ENCODE results near the gene UTS2R. TPM values are rescaled to one million over a fixed set of nuclear protein-coding genes. Genes with fewer than 3 reads are reported as not detected.
A peak's percentile ranks its signal among the peaks of the same experiment; 100 is the strongest.
"Not testable (repeated sequence)": the region's sequence is repeated elsewhere in the genome, so short reads cannot be mapped to it uniquely, and the experiment has no call there.

UTS2R gene
- total RNA-seq, 1 donor from 2014 or later, result not detected

DNA sequence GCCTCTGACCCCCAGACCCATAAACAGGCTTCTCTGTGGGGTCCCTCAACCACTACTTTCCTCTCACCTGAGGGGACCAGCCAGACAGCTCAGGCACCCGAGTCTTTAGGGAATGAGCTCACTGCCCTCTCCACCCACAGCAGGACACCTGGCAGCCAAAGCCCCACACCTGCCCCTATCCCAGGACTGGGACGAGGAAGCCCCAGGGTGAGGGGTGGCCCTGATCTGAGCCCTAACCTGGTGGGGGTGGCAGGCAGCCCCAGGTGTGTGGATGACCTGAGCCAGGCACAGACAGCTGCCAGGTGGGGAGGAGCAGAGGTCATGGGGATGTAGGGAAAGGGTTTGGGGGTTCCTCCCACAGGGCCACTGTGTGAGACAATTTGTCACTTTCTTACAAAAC is 14.2 kb upstream of the UTS2R start:
- peaks cover 4% of the 10 kb centered on the region for H3K4me1 Mint-ChIP-seq (ENCODE audit: unreplicated experiment)
- no peak overlapping the region for H3K27ac Mint-ChIP-seq (ENCODE audit: unreplicated experiment)
- no peaks in the 10 kb centered on the region for H3K9me3 Mint-ChIP-seq (ENCODE audit: unreplicated experiment)
- DNase-seq (ENCODE audit: extremely low spot score, unreplicated experiment), result no peak
- H3K36me3 Mint-ChIP-seq (ENCODE audit: unreplicated experiment), result no peaks in the 10 kb centered on the region
- TF ChIP-seq, protein P1, sequence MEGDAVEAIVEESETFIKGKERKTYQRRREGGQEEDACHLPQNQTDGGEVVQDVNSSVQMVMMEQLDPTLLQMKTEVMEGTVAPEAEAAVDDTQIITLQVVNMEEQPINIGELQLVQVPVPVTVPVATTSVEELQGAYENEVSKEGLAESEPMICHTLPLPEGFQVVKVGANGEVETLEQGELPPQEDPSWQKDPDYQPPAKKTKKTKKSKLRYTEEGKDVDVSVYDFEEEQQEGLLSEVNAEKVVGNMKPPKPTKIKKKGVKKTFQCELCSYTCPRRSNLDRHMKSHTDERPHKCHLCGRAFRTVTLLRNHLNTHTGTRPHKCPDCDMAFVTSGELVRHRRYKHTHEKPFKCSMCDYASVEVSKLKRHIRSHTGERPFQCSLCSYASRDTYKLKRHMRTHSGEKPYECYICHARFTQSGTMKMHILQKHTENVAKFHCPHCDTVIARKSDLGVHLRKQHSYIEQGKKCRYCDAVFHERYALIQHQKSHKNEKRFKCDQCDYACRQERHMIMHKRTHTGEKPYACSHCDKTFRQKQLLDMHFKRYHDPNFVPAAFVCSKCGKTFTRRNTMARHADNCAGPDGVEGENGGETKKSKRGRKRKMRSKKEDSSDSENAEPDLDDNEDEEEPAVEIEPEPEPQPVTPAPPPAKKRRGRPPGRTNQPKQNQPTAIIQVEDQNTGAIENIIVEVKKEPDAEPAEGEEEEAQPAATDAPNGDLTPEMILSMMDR (IDR thresholded peaks at IDR 0.05), result no peak
- no peak overlapping the region for H3K4me3 Mint-ChIP-seq (ENCODE audit: unreplicated experiment)
- peaks cover 19% of the 10 kb centered on the region for H3K27me3 Mint-ChIP-seq (ENCODE audit: unreplicated experiment)

DNA sequence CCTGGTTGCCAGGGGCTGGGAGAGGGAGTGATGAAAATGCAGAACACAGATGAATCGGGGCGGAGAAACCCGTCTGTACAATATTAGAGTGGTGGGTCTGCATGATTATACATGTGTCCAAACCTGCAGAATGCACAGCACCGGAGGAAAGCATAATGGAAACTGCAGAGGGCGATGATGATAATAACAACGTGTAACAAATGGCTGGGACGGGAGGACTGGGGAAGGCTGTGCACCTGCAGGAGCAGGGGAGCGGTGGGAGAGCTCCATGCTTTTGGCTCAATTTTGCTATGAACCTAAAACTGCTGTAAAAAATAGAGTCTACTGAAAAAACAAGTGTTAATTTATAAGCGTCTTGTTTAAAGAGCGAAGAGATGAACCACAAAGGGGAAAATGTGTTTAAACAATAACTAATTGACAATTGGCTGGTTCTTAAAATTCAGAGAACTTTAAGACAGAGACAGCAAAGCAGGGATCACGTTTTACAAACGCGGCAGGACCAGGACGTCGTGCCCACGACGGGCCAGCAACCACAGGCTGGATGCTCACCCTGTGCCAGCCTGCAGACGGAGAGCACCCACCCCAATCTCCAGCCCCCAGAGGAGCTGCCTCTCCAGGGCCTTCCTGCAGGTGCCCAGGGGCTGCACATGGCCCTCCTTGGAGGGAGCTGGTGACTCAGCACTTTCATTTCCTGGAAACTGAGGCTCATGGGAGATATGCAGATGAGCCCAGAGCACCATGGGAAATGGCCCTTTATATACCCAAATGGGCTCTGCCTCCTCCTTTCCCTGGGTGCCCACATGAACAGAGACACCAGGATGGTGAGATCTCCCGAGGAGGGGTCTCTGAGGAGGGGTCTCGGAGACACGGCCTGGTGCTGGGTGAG is 12.9 kb upstream of the UTS2R start, which contains the start of gene TEX19:
TEX19 (plus strand) TSS at position 783 of the 886 bp plus-strand sequence. CDS start 2,904 bp downstream, outside the sequence.
- peaks cover 19% of the 10 kb centered on the region for H3K27me3 Mint-ChIP-seq (ENCODE audit: unreplicated experiment)
- H3K4me1 Mint-ChIP-seq (ENCODE audit: unreplicated experiment), result peaks cover 4% of the 10 kb centered on the region
- TF ChIP-seq, protein P1 (IDR thresholded peaks at IDR 0.05), result peak; percentile 14
- H3K27ac Mint-ChIP-seq (ENCODE audit: unreplicated experiment), result no peak within 1 kb of the TSS
- H3K9me3 Mint-ChIP-seq (ENCODE audit: unreplicated experiment), result no peaks in the 10 kb centered on the region
- H3K36me3 Mint-ChIP-seq (ENCODE audit: unreplicated experiment), result no peaks in the 10 kb centered on the region
- DNase-seq (ENCODE audit: extremely low spot score, unreplicated experiment), result no peak
- H3K4me3 Mint-ChIP-seq (ENCODE audit: unreplicated experiment), result no peak within 1 kb of the TSS

DNA sequence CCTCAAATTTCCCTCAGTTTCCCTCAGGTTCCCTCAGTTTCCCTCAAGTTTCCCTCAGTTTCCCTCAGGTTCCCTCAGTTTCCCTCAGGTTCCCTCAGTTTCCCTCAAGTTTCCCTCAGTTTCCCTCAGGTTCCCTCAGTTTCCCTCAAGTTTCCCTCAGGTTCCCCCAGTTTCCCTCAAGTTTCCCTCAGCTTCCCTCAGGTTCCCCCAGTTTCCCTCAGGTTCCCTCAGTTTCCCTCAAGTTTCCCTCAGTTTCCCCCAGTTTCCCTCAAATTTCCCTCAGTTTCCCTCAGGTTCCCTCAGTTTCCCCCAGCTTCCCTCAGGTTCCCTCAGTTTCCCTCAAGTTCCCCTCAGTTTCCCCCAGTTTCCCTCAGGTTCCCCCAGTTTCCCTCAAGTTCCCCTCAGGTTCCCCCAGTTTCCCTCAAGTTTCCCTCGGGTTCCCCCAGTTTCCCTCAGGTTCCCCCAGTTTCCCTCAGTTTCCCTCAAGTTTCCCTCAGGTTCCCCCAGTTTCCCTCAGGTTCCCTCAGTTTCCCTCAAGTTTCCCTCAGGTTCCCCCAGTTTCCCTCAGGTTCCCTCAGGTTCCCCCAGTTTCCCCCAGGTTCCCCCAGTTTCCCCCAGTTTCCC is 12.0 kb upstream of the UTS2R start:
- H3K27ac Mint-ChIP-seq (ENCODE audit: unreplicated experiment); H3K4me1 Mint-ChIP-seq (ENCODE audit: unreplicated experiment); H3K4me3 Mint-ChIP-seq (ENCODE audit: unreplicated experiment); DNase-seq (ENCODE audit: extremely low spot score, unreplicated experiment); H3K9me3 Mint-ChIP-seq (ENCODE audit: unreplicated experiment); H3K36me3 Mint-ChIP-seq (ENCODE audit: unreplicated experiment): not testable (repeated sequence)
- H3K27me3 Mint-ChIP-seq (ENCODE audit: unreplicated experiment), result peaks cover 19% of the 10 kb centered on the region

DNA sequence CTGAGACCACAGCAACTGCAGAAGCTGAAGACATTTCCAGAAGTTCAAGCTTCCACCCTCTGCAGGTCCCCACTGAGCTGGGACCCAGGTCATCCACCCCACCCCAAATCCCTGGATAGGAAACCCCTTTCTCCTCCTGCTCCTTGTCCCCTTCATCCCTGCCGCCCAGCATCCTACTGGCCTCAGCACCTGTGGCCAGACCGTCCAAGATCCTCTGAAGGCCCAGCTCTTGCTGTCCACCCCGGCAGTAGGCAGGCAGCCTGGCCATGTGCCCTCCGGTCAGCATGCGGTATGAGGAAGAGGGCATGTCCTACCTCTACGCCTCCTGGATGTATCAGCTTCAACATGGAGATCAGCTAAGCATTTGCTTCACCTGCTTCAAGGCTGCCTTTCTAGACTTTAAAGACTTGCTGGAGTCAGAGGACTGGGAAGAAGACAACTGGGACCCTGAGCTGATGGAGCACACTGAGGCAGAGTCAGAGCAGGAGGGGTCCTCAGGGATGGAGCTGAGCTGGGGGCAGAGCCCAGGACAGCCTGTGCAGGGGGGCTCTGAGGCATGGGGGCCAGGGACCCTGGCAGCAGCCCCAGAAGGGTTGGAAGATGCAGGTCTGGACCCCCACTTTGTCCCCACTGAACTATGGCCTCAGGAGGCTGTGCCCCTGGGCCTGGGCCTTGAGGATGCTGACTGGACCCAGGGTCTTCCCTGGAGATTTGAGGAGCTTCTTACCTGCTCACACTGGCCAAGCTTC is 9.5 kb upstream of the UTS2R start:
- no peak for DNase-seq (ENCODE audit: extremely low spot score, unreplicated experiment)
- Mint-ChIP-seq H3K36me3 (ENCODE audit: unreplicated experiment) (no peaks in the 10 kb centered on the region), H3K4me3 (ENCODE audit: unreplicated experiment) (no peak overlapping the region), H3K4me1 (ENCODE audit: unreplicated experiment) (peaks cover 4% of the 10 kb centered on the region), H3K27ac (ENCODE audit: unreplicated experiment) (no peak overlapping the region), H3K27me3 (ENCODE audit: unreplicated experiment) (peaks cover 26% of the 10 kb centered on the region), H3K9me3 (ENCODE audit: unreplicated experiment) (no peaks in the 10 kb centered on the region)
- TF ChIP-seq, protein P1 (IDR thresholded peaks at IDR 0.05), result no peak

DNA sequence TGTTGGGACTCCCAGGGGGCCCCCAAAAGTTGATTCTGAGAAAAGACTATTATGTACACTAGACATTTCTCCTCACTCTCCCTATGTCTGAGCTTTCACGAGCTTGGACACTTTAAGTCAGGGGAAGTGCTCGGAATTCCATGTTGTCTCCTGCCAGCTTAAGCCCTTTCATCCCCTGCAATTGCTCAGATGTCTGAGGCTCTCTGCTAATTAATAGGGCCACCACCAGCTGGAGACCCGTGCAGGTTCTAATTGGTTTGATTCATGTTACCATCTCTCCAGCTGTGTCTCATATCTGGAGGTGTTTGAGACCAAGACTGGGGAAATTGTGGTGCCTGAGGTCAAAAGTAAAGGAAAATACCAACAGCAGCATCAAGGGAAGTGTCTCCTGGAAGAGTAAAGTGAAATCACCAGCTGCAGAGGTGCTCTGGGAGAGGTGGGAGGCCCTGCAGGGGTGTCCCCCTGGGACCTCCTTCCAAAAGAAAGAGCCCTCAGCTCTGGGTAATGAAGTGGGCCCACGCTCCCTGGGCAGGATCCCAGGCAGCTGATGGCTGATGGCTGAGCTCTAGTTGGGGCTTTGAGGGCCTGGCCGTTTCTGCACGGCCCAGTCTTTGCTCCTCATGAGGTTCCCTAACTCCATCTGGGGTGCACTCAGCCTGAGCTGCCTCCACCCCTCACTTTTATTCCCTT is 5.8 kb upstream of the UTS2R start:
- Mint-ChIP-seq H3K27ac (ENCODE audit: unreplicated experiment) (no peak overlapping the region), H3K4me3 (ENCODE audit: unreplicated experiment) (no peak overlapping the region), H3K36me3 (ENCODE audit: unreplicated experiment) (no peaks in the 10 kb centered on the region), H3K9me3 (ENCODE audit: unreplicated experiment) (no peaks in the 10 kb centered on the region), H3K4me1 (ENCODE audit: unreplicated experiment) (peaks cover 7% of the 10 kb centered on the region), H3K27me3 (ENCODE audit: unreplicated experiment) (peaks cover 43% of the 10 kb centered on the region)
- DNase-seq (ENCODE audit: extremely low spot score, unreplicated experiment), result no peak
- TF ChIP-seq, protein P1 (IDR thresholded peaks at IDR 0.05), result no peak

Data from osteocyte (in vitro differentiated cells).